GM12878 (cell line): ENCODE measurements around the gene PIGS. TPM values are rescaled to one million over a fixed set of nuclear protein-coding genes. Genes with fewer than 3 reads are reported as not detected.

Source experiments
- ATAC-seq: fragments of 200-7000 bp; cut with Tn5 transposase; 3 replicates; pipeline ENCODE4 v1.9.1; 2020; ENCODE audit warnings: mild to moderate bottlenecking, moderate library complexity
- BruUV-seq: library from RNA; stranded (reverse); fragments of 400-500 nt; replicated peaks from 2 replicates; lab custom pipeline; 2021; lab: Mats Ljungman, UMichigan
- CTCF ChIA-PET: fragments of 300-600 bp; sonication (Branson Sonifier 250); formaldehyde crosslinking; extraction: SDS; loops from one replicate; lab custom pipeline; 2021; ENCODE audit warnings: inconsistent platforms; lab: Yijun Ruan, JAX
- POLR2A ChIA-PET: fragments of 350-600 bp; formaldehyde crosslinking; extraction: SDS; loops from one replicate; lab custom pipeline; 2021; ENCODE audit warnings: inconsistent platforms; lab: Charles Lee
- RAD21 ChIA-PET: fragments of 300-600 bp; sonication (Branson Sonifier 250); formaldehyde crosslinking; loops from one replicate; lab custom pipeline; 2023; ENCODE audit warnings: antibody characterized with exemption; ENCODE audit not compliant: unreplicated experiment; lab: Charles Lee
- SMC1A ChIA-PET: fragments of 300-600 bp; sonication (Branson Sonifier 250); formaldehyde crosslinking; loops from one replicate; lab custom pipeline; 2023; ENCODE audit not compliant: unreplicated experiment, uncharacterized antibody; lab: Charles Lee
- DNase-seq: peaks from one replicate; pipeline ENCODE4 v3.0.0-alpha.2; 2011; ENCODE audit warnings: low read depth, low spot score
- FAIRE-seq: peaks from 3 replicates; lab custom pipeline; 2011; peaks lifted over from hg19 to GRCh38; lab: Jason Lieb, UNC
- H2AFZ ChIP-seq: 2 replicates; pipeline ENCODE4 v1.6.0; 2011; ENCODE audit warnings: low read depth, low read length, control low read depth; ENCODE audit not compliant: control insufficient read depth
- H3K27ac ChIP-seq: 2 replicates; pipeline ENCODE4 v1.5.1; 2011; ENCODE audit warnings: control low read depth; ENCODE audit not compliant: control insufficient read depth, insufficient read depth
- H3K27me3 ChIP-seq, 2 experiments: replicated peaks in 1 of 2; 2 replicates each; pipeline versions ENCODE4 v1.6.0 to v1.6.1; 2011; ENCODE audit warnings: low read length in 1 of 2; ENCODE audit not compliant: control insufficient read depth in 2 of 2, insufficient read depth in 2 of 2
- H3K36me3 ChIP-seq, 2 experiments: 2 replicates each; pipeline ENCODE4 v1.5.1; 2011; ENCODE audit warnings: low read length in 1 of 2; ENCODE audit not compliant: control insufficient read depth in 2 of 2, insufficient read depth in 2 of 2
- H3K4me1 ChIP-seq: 2 replicates; pipeline ENCODE4 v1.6.1; 2011; ENCODE audit warnings: mild to moderate bottlenecking, low read length, moderate library complexity, mixed read lengths; ENCODE audit not compliant: control insufficient read depth, insufficient read depth
- H3K4me2 ChIP-seq: 2 replicates; pipeline ENCODE4 v1.6.0; 2011; ENCODE audit warnings: control low read depth; ENCODE audit not compliant: control insufficient read depth, insufficient read depth
- H3K4me3 ChIP-seq: fragments of 200-600 bp; sonication (generic); 2 replicates; pipeline ENCODE4 v1.5.1; 2016
- H3K79me2 ChIP-seq: 2 replicates; pipeline ENCODE4 v1.6.0; 2011; ENCODE audit warnings: low read length; ENCODE audit not compliant: control insufficient read depth, insufficient read depth
- H3K9ac ChIP-seq: 2 replicates; pipeline ENCODE4 v1.8.0; 2011; ENCODE audit warnings: low read length, control low read depth, mixed read lengths; ENCODE audit not compliant: control insufficient read depth, insufficient read depth
- H3K9me3 ChIP-seq: replicated peaks from 3 replicates; pipeline ENCODE4 v1.5.1; 2011; ENCODE audit warnings: mild to moderate bottlenecking, low read length; ENCODE audit not compliant: control insufficient read depth, insufficient read depth
- H4K20me1 ChIP-seq: 2 replicates; pipeline ENCODE4 v1.6.0; 2011; ENCODE audit not compliant: control insufficient read depth, insufficient read depth
- WGBS: methylation state at CpG from one replicate; pipeline ENCODE4 v1.1.6; 2016; ENCODE audit warnings: low lambda C conversion rate; ENCODE audit not compliant: insufficient replicate concordance, insufficient coverage; ENCODE audit errors: missing lambda C conversion rate; 5-methylcytosine and 5-hydroxymethylcytosine counted together
- in situ Hi-C: fragments of 300-500 bp; cut with MboI; formaldehyde crosslinking; loops from 9 replicates; pipeline ENCODE4 v1.14.3; 2018; ENCODE audit warnings: mixed read lengths
- intact Hi-C: fragments of 100-400 bp; cut with micrococcal nuclease; formaldehyde crosslinking; loops from one replicate; pipeline ENCODE4 v1.14.2; 2022; ENCODE audit not compliant: unreplicated experiment
- polyA plus RNA-seq, 11 experiments: library from polyadenylated mRNA; depleted of rRNA in 4 of 11; unstranded in 6 of 11; stranded (reverse) in 5 of 11; fragments of >200 nt; fragmentation: Nextera tagmentation in 4 of 11; fragmentation: Illumina TruSeq in 1 of 11; extraction: Ambion mirVana in 4 of 11; extraction: Trizol in 1 of 11; gene quantifications; 1 replicate in 1 of 11; 2 replicates in 10 of 11; pipeline versions ENCODE4 v1.2.1 to v1.2.3, GENCODE V29; 2011 to 2016; ENCODE audit warnings: inconsistent platforms in 2 of 11, missing spikeins in 2 of 11, low read depth in 1 of 11
- total RNA-seq, 4 experiments: library from RNA; depleted of rRNA in 3 of 4; stranded (reverse); fragments of >200 nt in 3 of 4; fragmentation: Illumina TruSeq in 1 of 4; extraction: Trizol in 1 of 4; gene quantifications; 2 replicates each; pipeline versions ENCODE4 v1.2.1 to v1.2.3, GENCODE V29; 2013 to 2021
- TF ChIP-seq, protein P1 (sequence below): fragments of 450-650 bp; IDR thresholded peaks from 2 replicates; pipeline ENCODE4 v1.6.1; 2018; ENCODE audit warnings: mild to moderate bottlenecking, low read depth, moderate library complexity; ENCODE audit not compliant: partially characterized antibody
- TF ChIP-seq, protein P2 (sequence below), 3 experiments: IDR thresholded peaks in 2 of 3; conservative IDR thresholded peaks in 1 of 3; 2 replicates each; pipeline ENCODE4 v1.5.1; 2011; ENCODE audit warnings: low read depth in 3 of 3, low read length in 3 of 3, mild to moderate bottlenecking in 3 of 3, control low read depth in 2 of 3, moderate library complexity in 2 of 3, inconsistent platforms in 1 of 3, mixed read lengths in 1 of 3; ENCODE audit not compliant: control insufficient read depth in 2 of 3, insufficient read depth in 1 of 3; ENCODE audit errors: extremely low read depth in 1 of 3

PIGS gene
- total and polyA plus RNA-seq, 10 of the 15 experiments (the other 5 are each of a cell fraction or from before 2014, with no cell fraction given) = 27.5 to 73.7 (median 50.7) TPM

DNA sequence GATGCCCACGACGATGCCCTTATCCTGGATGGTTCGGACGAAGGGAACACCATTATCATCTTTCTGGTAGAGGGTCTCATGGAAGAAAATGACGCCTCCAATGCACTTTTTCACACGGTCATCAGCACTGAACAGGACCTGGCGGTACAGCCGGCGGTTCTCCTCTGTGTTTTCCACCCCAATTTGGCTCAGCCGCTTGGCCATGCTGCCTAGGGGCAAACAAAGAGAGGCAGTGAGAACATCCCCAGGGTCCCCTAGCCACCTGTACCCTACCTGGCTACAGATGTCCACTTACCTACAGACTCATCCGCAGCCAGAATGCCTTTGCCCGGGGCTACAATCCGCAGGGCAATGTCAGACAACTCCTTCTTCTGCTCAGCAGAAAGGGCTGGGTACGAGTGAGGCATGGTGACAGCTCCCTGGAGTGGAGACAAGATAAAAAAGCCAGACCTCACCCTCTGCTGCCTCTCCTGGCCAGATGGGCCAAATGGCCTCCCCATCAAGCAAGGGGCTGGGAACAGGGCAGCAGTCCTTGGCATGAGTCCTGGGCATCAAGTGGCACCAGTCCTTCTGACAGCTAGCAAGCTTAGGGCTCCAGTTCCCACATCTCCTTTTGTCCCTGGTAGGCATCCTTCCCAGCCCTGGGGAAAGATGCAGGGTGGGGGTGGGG, 3.9 kb upstream of the PIGS start:
- FAIRE-seq (no peak), ATAC-seq (no peak), DNase-seq (no peak)
- BruUV-seq = no TSS peak
- H3K4me1 ChIP-seq = peaks cover 29% of the 10 kb centered on the region
- H3K4me2 ChIP-seq = peak overlapping the region; percentile 84
- H3K27me3 ChIP-seq = no peaks in the 10 kb centered on the region
- H3K9ac ChIP-seq = no peak overlapping the region; the same call in 1 of the 2 replicates
- in situ Hi-C loops (no loop called here), intact Hi-C loops (no loop called here)
- ChIA-PET RAD21 (interaction anchor here (1.0 to 3.3 kb wide), 3 partner anchors 24 to 38 kb away, joined by 3 to 38 read pairs (median 3); no protein-coding TSS in a partner anchor), POLR2A (interaction anchor here (0.6 to 7.1 kb wide), 13 partner anchors 10 to 375 kb away, joined by 3 to 91 read pairs (median 4); partner anchors contain the start of genes BLTP2, PROCA1, SPAG5 and UNC119), CTCF (interaction anchor here (0.8 to 4.8 kb wide), 7 partner anchors 16 to 74 kb away, joined by 3 to 56 read pairs (median 4); no protein-coding TSS in a partner anchor), SMC1A (interaction anchor here (1.0 to 2.2 kb wide), 5 partner anchors 14 to 74 kb away, joined by 3 to 10 read pairs (median 3); no protein-coding TSS in a partner anchor)
- 93% methylated on average over 14 of the region's 14 CpGs for WGBS
- peak overlapping the region; percentile 66 for H3K4me3 ChIP-seq
- TF ChIP-seq, protein P1, sequence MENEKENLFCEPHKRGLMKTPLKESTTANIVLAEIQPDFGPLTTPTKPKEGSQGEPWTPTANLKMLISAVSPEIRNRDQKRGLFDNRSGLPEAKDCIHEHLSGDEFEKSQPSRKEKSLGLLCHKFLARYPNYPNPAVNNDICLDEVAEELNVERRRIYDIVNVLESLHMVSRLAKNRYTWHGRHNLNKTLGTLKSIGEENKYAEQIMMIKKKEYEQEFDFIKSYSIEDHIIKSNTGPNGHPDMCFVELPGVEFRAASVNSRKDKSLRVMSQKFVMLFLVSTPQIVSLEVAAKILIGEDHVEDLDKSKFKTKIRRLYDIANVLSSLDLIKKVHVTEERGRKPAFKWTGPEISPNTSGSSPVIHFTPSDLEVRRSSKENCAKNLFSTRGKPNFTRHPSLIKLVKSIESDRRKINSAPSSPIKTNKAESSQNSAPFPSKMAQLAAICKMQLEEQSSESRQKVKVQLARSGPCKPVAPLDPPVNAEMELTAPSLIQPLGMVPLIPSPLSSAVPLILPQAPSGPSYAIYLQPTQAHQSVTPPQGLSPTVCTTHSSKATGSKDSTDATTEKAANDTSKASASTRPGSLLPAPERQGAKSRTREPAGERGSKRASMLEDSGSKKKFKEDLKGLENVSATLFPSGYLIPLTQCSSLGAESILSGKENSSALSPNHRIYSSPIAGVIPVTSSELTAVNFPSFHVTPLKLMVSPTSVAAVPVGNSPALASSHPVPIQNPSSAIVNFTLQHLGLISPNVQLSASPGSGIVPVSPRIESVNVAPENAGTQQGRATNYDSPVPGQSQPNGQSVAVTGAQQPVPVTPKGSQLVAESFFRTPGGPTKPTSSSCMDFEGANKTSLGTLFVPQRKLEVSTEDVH = no peak
- TF ChIP-seq, protein P2, sequence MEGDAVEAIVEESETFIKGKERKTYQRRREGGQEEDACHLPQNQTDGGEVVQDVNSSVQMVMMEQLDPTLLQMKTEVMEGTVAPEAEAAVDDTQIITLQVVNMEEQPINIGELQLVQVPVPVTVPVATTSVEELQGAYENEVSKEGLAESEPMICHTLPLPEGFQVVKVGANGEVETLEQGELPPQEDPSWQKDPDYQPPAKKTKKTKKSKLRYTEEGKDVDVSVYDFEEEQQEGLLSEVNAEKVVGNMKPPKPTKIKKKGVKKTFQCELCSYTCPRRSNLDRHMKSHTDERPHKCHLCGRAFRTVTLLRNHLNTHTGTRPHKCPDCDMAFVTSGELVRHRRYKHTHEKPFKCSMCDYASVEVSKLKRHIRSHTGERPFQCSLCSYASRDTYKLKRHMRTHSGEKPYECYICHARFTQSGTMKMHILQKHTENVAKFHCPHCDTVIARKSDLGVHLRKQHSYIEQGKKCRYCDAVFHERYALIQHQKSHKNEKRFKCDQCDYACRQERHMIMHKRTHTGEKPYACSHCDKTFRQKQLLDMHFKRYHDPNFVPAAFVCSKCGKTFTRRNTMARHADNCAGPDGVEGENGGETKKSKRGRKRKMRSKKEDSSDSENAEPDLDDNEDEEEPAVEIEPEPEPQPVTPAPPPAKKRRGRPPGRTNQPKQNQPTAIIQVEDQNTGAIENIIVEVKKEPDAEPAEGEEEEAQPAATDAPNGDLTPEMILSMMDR (IDR thresholded peaks at IDR 0.05 in 2 of 3, conservative IDR thresholded peaks at IDR 0.05 in 1 of 3; ENCODE audit: control insufficient read depth in 2 of 3, extremely low read depth in 1 of 3, insufficient read depth in 1 of 3, low read depth in 3 of 3, low read length in 3 of 3) = peak; percentile 18 to 37 (median 23); a peak in 4 of 6 replicates
- H3K79me2 ChIP-seq = peaks cover 35% of the 10 kb centered on the region
- no peak overlapping the region for H3K27ac ChIP-seq
- H2AFZ ChIP-seq = no peak overlapping the region
- H3K9me3 ChIP-seq = no peaks in the 10 kb centered on the region
- H3K36me3 ChIP-seq = peaks cover 7 to 21% of the 10 kb centered on the region in 2 experiments; a peak in 3 of 4 replicates
- H4K20me1 ChIP-seq = no peaks in the 10 kb centered on the region
